ENCODE data around the gene ABTB2. TPM values are rescaled to one million over a fixed set of nuclear protein-coding genes. Genes with fewer than 3 reads are reported as not detected.

The ABTB2 gene
- total RNA-seq, 1 experiment from 2014 or later: 3.1 TPM

- intact Hi-C loops (cut with micrococcal nuclease): loop anchor here (1.0 to 2.0 kb wide), 3 partner anchors 52 to 255 kb away; no protein-coding TSS in a partner anchor
- H3K4me1 Mint-ChIP-seq (ENCODE audit: insufficient read depth, unreplicated experiment): peaks cover 20% of the 10 kb centered on the region
- H3K4me3 Mint-ChIP-seq (ENCODE audit: unreplicated experiment): peak overlapping the region; percentile 97
- TF ChIP-seq, protein P1, sequence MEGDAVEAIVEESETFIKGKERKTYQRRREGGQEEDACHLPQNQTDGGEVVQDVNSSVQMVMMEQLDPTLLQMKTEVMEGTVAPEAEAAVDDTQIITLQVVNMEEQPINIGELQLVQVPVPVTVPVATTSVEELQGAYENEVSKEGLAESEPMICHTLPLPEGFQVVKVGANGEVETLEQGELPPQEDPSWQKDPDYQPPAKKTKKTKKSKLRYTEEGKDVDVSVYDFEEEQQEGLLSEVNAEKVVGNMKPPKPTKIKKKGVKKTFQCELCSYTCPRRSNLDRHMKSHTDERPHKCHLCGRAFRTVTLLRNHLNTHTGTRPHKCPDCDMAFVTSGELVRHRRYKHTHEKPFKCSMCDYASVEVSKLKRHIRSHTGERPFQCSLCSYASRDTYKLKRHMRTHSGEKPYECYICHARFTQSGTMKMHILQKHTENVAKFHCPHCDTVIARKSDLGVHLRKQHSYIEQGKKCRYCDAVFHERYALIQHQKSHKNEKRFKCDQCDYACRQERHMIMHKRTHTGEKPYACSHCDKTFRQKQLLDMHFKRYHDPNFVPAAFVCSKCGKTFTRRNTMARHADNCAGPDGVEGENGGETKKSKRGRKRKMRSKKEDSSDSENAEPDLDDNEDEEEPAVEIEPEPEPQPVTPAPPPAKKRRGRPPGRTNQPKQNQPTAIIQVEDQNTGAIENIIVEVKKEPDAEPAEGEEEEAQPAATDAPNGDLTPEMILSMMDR (IDR thresholded peaks at IDR 0.05; ENCODE audit: unreplicated experiment): no peak
- ChIA-PET POLR2A (interaction anchor here (0.6 to 4.3 kb wide), 22 partner anchors 9 to 337 kb away, joined by 3 to 51 read pairs (median 5); partner anchors contain the start of genes ABTB2 and CAPRIN1), CTCF (interaction anchor here (0.5 to 1.0 kb wide), 2 partner anchors 9 to 184 kb away, joined by 3 read pairs; no protein-coding TSS in a partner anchor)
- no TSS peak for BruUV-seq (replicated peaks)
- H3K27ac Mint-ChIP-seq (ENCODE audit: low read depth, unreplicated experiment): peak overlapping the region; percentile 96
- H3K36me3 Mint-ChIP-seq (ENCODE audit: insufficient read depth, unreplicated experiment): peaks cover 68% of the 10 kb centered on the region
- H3K9me3 Mint-ChIP-seq (ENCODE audit: unreplicated experiment): no peaks in the 10 kb centered on the region
- DNase-seq (ENCODE audit: unreplicated experiment): peak; percentile 4
- H3K27me3 Mint-ChIP-seq (ENCODE audit: insufficient read depth, unreplicated experiment): no peaks in the 10 kb centered on the region
Measured at GRCh38 chr11:34104680-34105078, 253.1 kb downstream of the ABTB2 start.

Other genes starting within 250 kb of the ABTB2 start
- 9.5 and 12.1 TPM in 2 replicates for gene CAT, start 80.9 kb upstream of the ABTB2 start, total RNA-seq (2022)
- gene ELF5, start 155.8 kb upstream of the ABTB2 start, total RNA-seq (2022): not detected in 2 replicates

Data from MCF 10A (cell line).